Brain microvascular endothelial cell (primary cell): Measurements from ENCODE around the gene ZNF689.
"Not testable (repeated sequence)": the region's sequence is repeated elsewhere in the genome, so short reads cannot be mapped to it uniquely, and the experiment has no call there.

ENCODE experiments used
- DNase-seq: peaks from one replicate; pipeline ENCODE4 v3.0.0-alpha.2; 2020
- H3K27ac ChIP-seq: fragments of 250-450 bp; sonication (Bioruptor Pico); 2 replicates; pipeline ENCODE4 v1.5.1; 2020; ENCODE audit warnings: mild to moderate bottlenecking, moderate library complexity
- H3K27me3 ChIP-seq: fragments of 250-450 bp; sonication (Bioruptor Pico); replicated peaks from 2 replicates; pipeline ENCODE4 v1.5.1; 2020; ENCODE audit warnings: mild to moderate bottlenecking
- H3K36me3 ChIP-seq: fragments of 250-450 bp; sonication (Bioruptor Pico); replicated peaks from 2 replicates; pipeline ENCODE4 v1.5.1; 2020; ENCODE audit warnings: mild to moderate bottlenecking
- H3K4me3 ChIP-seq: 2 replicates; pipeline ENCODE4 v1.5.1; 2011; ENCODE audit warnings: low read depth, mild to moderate bottlenecking, control low read depth, low read length, moderate library complexity
- CTCF ChIP-seq: IDR thresholded peaks from 2 replicates; pipeline ENCODE4 v1.5.1; 2011; ENCODE audit warnings: low read depth, mild to moderate bottlenecking, moderate library complexity, low read length, control low read depth, inconsistent platforms; ENCODE audit errors: missing control alignments
- in situ Hi-C: cut with HindIII; loops from 2 replicates; pipeline ENCODE4 v1.10.0; 2017; ENCODE audit warnings: low sequenced_read_pairs, low pct_ligation_motif_present

The ZNF689 gene

GRCh38 chr16:30641378-30641982 lies 31.3 kb upstream of the ZNF689 start:
- Histone ChIP-seq H3K4me3 (no peak overlapping the region), H3K36me3 (no peaks in the 10 kb centered on the region), H3K27ac (no peak overlapping the region), H3K27me3 (no peaks in the 10 kb centered on the region)
- in situ Hi-C loops = no loop called here
- no peak for DNase-seq
- no peak for TF ChIP-seq CTCF

DNA sequence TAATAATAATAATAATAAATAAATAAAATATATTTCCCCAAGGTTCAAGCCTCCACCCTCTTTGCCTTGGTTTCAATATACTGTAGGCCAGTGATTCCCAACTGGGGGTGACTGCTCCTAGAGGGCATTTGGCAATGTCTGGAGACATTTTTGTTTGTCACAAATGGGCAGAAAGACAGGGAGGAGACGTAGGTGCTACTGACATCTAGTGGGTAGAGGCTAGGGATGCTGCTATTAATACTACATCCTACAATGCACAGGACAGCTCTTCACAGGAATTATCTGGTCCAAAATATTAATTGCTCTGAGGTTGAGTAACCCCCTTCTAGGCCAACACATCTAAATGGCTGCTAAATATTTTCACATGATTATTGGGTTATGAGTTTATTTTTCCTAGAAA lies 27.8 kb upstream of the ZNF689 start:
- in situ Hi-C loops = no loop called here
- DNase-seq = peak; percentile 42
- peak; percentile 73 for TF ChIP-seq CTCF

DNA sequence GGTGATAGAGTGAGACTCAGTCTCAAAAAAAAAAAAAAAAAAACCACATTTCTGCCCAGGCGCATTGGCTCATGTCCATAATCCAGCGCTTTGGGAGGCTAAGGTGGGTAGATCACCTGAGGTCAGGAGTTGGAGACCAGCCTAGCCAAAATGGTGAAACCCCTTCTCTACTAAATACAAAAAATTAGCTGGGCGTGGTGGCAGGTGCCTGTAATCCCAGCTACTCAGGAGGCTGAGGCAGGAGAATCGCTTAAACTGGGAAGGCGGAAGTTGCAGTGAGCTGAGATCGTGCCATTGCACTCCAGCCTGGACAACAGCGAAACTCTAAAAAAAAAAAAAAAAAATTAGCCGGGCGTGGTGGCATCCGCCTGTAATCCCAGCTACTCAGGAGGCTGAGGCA lies 26.9 kb upstream of the ZNF689 start:
- H3K36me3 ChIP-seq, H3K4me3 ChIP-seq, DNase-seq, H3K27ac ChIP-seq, in situ Hi-C loops, H3K27me3 ChIP-seq: not testable (repeated sequence)

More for the DNA sequence above, 27.8 kb upstream of the ZNF689 start:
- Histone ChIP-seq H3K27me3 (no peaks in the 10 kb centered on the region), H3K27ac (no peak overlapping the region), H3K4me3 (no peak overlapping the region), H3K36me3 (no peaks in the 10 kb centered on the region)

GRCh38 chr16:30636599-30636998 lies 26.4 kb upstream of the ZNF689 start:
- no peak for TF ChIP-seq CTCF
- in situ Hi-C loops = no loop called here

GRCh38 chr16:30633526-30633925 lies 23.3 kb upstream of the ZNF689 start:
- Histone ChIP-seq H3K27ac (peak overlapping the region; percentile 79), H3K4me3 (peak overlapping the region; percentile 83), H3K27me3 (no peaks in the 10 kb centered on the region), H3K36me3 (no peaks in the 10 kb centered on the region)
- in situ Hi-C loops = no loop called here
- DNase-seq = no peak
- no peak for TF ChIP-seq CTCF

More at GRCh38 chr16:30636599-30636998, 26.4 kb upstream of the ZNF689 start:
- Histone ChIP-seq H3K27me3 (no peaks in the 10 kb centered on the region), H3K36me3 (no peaks in the 10 kb centered on the region), H3K27ac (no peak overlapping the region), H3K4me3 (no peak overlapping the region)
- no peak for DNase-seq

- DNase-seq, in situ Hi-C loops, H3K27me3 ChIP-seq, H3K27ac ChIP-seq, H3K36me3 ChIP-seq, H3K4me3 ChIP-seq: not testable (repeated sequence)
Measured at GRCh38 chr16:30632454-30632853, 22.3 kb upstream of the ZNF689 start.
